Muscle layer of duodenum (tissue), 2 donors: ENCODE measurements around the gene PGBD5.

Experiments used
- H3K27ac ChIP-seq: one replicate; pipeline ENCODE4 v1.7.0; 2013; ENCODE audit warnings: mild to moderate bottlenecking, low read length
- H3K27me3 ChIP-seq: one replicate; pipeline ENCODE4 v1.7.0; 2013; ENCODE audit warnings: low read depth, mild to moderate bottlenecking, control low read depth, low read length
- H3K36me3 ChIP-seq, 2 donors: one replicate each; pipeline ENCODE4 v1.7.0; 2013; ENCODE audit warnings: low read length in 2 of 2, control low read depth in 1 of 2, mild to moderate bottlenecking in 1 of 2; ENCODE audit not compliant: insufficient read depth in 2 of 2, control insufficient read depth in 1 of 2
- H3K4me1 ChIP-seq, 2 donors: one replicate each; pipeline ENCODE4 v1.7.0; 2013; ENCODE audit warnings: low read length in 2 of 2, mild to moderate bottlenecking in 2 of 2, control low read depth in 1 of 2, moderate library complexity in 1 of 2; ENCODE audit not compliant: insufficient read depth in 2 of 2, control insufficient read depth in 1 of 2
- H3K4me3 ChIP-seq, 2 donors: one replicate each; pipeline ENCODE4 v1.7.0; 2013; ENCODE audit warnings: low read length in 2 of 2, low read depth in 1 of 2, mild to moderate bottlenecking in 1 of 2
- H3K9me3 ChIP-seq, 2 donors: one replicate each; pipeline ENCODE4 v1.7.0; 2013; ENCODE audit warnings: low read length in 2 of 2, control low read depth in 1 of 2, mild to moderate bottlenecking in 1 of 2; ENCODE audit not compliant: control insufficient read depth in 1 of 2
- donor health status: healthy.

Gene PGBD5

GRCh38 chr1:230317823-230318819 lies 108.0 kb downstream of the PGBD5 start:
- no peaks in the 10 kb centered on the region for H3K36me3 ChIP-seq
- H3K4me1 ChIP-seq: no peaks in the 10 kb centered on the region
- H3K27me3 ChIP-seq: no peaks in the 10 kb centered on the region
- no peaks in the 10 kb centered on the region for H3K9me3 ChIP-seq
- H3K27ac ChIP-seq: no peak overlapping the region
- H3K4me3 ChIP-seq: no peak overlapping the region

- no peak overlapping the region for H3K27ac ChIP-seq
- no peaks in the 10 kb centered on the region for H3K4me1 ChIP-seq
- H3K27me3 ChIP-seq: no peaks in the 10 kb centered on the region
- H3K4me3 ChIP-seq: no peak overlapping the region
- no peaks in the 10 kb centered on the region for H3K9me3 ChIP-seq
- H3K36me3 ChIP-seq: no peaks in the 10 kb centered on the region
Measured at GRCh38 chr1:230316864-230317745, 109.0 kb downstream of the PGBD5 start.

GRCh38 chr1:230315099-230315498 lies 111.0 kb downstream of the PGBD5 start:
- Histone ChIP-seq H3K27me3 (no peaks in the 10 kb centered on the region), H3K4me1 (no peaks in the 10 kb centered on the region), H3K4me3 (no peak overlapping the region), H3K9me3 (no peaks in the 10 kb centered on the region), H3K36me3 (no peaks in the 10 kb centered on the region), H3K27ac (no peak overlapping the region)

- Histone ChIP-seq H3K4me3 (no peak overlapping the region), H3K27me3 (no peaks in the 10 kb centered on the region), H3K36me3 (no peaks in the 10 kb centered on the region), H3K27ac (no peak overlapping the region), H3K4me1 (no peaks in the 10 kb centered on the region), H3K9me3 (no peaks in the 10 kb centered on the region)
Measured at GRCh38 chr1:230314142-230314470, 112.0 kb downstream of the PGBD5 start.

- Histone ChIP-seq H3K27ac (no peak overlapping the region), H3K9me3 (no peaks in the 10 kb centered on the region), H3K36me3 (no peaks in the 10 kb centered on the region), H3K27me3 (no peaks in the 10 kb centered on the region), H3K4me1 (no peaks in the 10 kb centered on the region), H3K4me3 (no peak overlapping the region)
Measured at GRCh38 chr1:230313453-230314141, 112.5 kb downstream of the PGBD5 start.

GRCh38 chr1:230312676-230313075 lies 113.5 kb downstream of the PGBD5 start:
- Histone ChIP-seq H3K4me3 (no peak overlapping the region), H3K9me3 (no peaks in the 10 kb centered on the region), H3K27ac (no peak overlapping the region), H3K27me3 (no peaks in the 10 kb centered on the region), H3K4me1 (no peaks in the 10 kb centered on the region), H3K36me3 (no peaks in the 10 kb centered on the region)

- H3K9me3 ChIP-seq: no peaks in the 10 kb centered on the region
- no peaks in the 10 kb centered on the region for H3K36me3 ChIP-seq
- no peak overlapping the region for H3K4me3 ChIP-seq
- H3K27ac ChIP-seq: no peak overlapping the region
- no peaks in the 10 kb centered on the region for H3K27me3 ChIP-seq
- no peaks in the 10 kb centered on the region for H3K4me1 ChIP-seq
Measured at GRCh38 chr1:230310381-230311163, 115.6 kb downstream of the PGBD5 start.

- Histone ChIP-seq H3K4me3 (no peak overlapping the region), H3K27ac (no peak overlapping the region), H3K27me3 (no peaks in the 10 kb centered on the region), H3K36me3 (no peaks in the 10 kb centered on the region), H3K9me3 (no peaks in the 10 kb centered on the region), H3K4me1 (no peaks in the 10 kb centered on the region)
Measured at GRCh38 chr1:230309646-230310177, 116.4 kb downstream of the PGBD5 start.

- no peaks in the 10 kb centered on the region for H3K36me3 ChIP-seq
- no peaks in the 10 kb centered on the region for H3K27me3 ChIP-seq
- no peaks in the 10 kb centered on the region for H3K9me3 ChIP-seq
- no peak overlapping the region for H3K27ac ChIP-seq
- H3K4me1 ChIP-seq: no peaks in the 10 kb centered on the region
- no peak overlapping the region for H3K4me3 ChIP-seq
Measured at GRCh38 chr1:230308821-230309220, 117.3 kb downstream of the PGBD5 start.

- H3K4me1 ChIP-seq: no peaks in the 10 kb centered on the region
- no peaks in the 10 kb centered on the region for H3K36me3 ChIP-seq
- H3K27ac ChIP-seq: no peak overlapping the region
- no peak overlapping the region for H3K4me3 ChIP-seq
- no peaks in the 10 kb centered on the region for H3K9me3 ChIP-seq
- H3K27me3 ChIP-seq: no peaks in the 10 kb centered on the region
Measured at GRCh38 chr1:230308039-230308438, 118.1 kb downstream of the PGBD5 start.
